A549 (cell line): ENCODE measurements around the gene ZNF799. TPM values are rescaled to one million over a fixed set of nuclear protein-coding genes. Genes with fewer than 3 reads are reported as not detected.

Source experiments
- ATAC-seq, 2 experiments: fragments of 200-7000 bp in 1 of 2; fragments of >200 bp in 1 of 2; cut with Nextera tagmentation in 1 of 2; cut with Tn5 transposase in 1 of 2; 3 replicates each; pipeline versions ENCODE4 v1.8.0 to v1.9.1; 2018 to 2020; ENCODE audit warnings: mild to moderate bottlenecking in 1 of 2, moderate library complexity in 1 of 2
- CTCF ChIA-PET: fragments of 300-600 bp; sonication (Branson Sonifier 250); formaldehyde crosslinking; extraction: SDS; loops from one replicate; lab custom pipeline; 2021; ENCODE audit warnings: antibody characterized with exemption, inconsistent platforms; lab: Yijun Ruan, JAX
- POLR2A ChIA-PET: fragments of 350-600 bp; formaldehyde crosslinking; extraction: SDS; loops from one replicate; lab custom pipeline; 2021; ENCODE audit warnings: antibody characterized with exemption, inconsistent platforms; lab: Yijun Ruan, JAX
- DNase-seq, 2 experiments: peaks; one replicate each; pipeline versions ENCODE4 v3.0.0 to v3.0.0-alpha.2; 2011 to 2016; ENCODE audit warnings: low read depth in 1 of 2, low spot score in 1 of 2
- FAIRE-seq: peaks from 2 replicates; lab custom pipeline; 2011; peaks lifted over from hg19 to GRCh38; lab: Jason Lieb, UNC
- H3K27ac ChIP-seq, 2 experiments: fragments of >200 bp; sonication (Bioruptor Twin); formaldehyde crosslinking; 3 replicates each; pipeline ENCODE4 v1.5.1; 2016 to 2017
- H3K4me1 ChIP-seq: fragments of >200 bp; sonication (Bioruptor Twin); formaldehyde crosslinking; 3 replicates; pipeline ENCODE4 v1.6.1; 2016
- H3K4me2 ChIP-seq: fragments of >200 bp; sonication (Bioruptor Twin); formaldehyde crosslinking; 3 replicates; pipeline ENCODE4 v1.6.1; 2016
- H3K4me3 ChIP-seq: fragments of >200 bp; sonication (Bioruptor Twin); formaldehyde crosslinking; 3 replicates; pipeline ENCODE4 v1.5.1; 2016
- H3K9me3 ChIP-seq: fragments of >200 bp; sonication (Bioruptor Twin); formaldehyde crosslinking; 3 replicates; pipeline ENCODE4 v1.6.1; 2016
- CBX2 ChIP-seq: fragments of 200-600 bp; sonication (generic); IDR thresholded peaks from 2 replicates; pipeline ENCODE4 v1.6.1; 2016; ENCODE audit warnings: low read depth, mild to moderate bottlenecking, borderline replicate concordance
- EHMT2 ChIP-seq: fragments of 200-600 bp; sonication (generic); IDR thresholded peaks from 2 replicates; pipeline ENCODE4 v1.6.1; 2016; ENCODE audit warnings: antibody characterized with exemption, low read depth, mild to moderate bottlenecking, moderate library complexity
- ELK1 ChIP-seq: fragments of 150-350 bp; IDR thresholded peaks from 2 replicates; pipeline ENCODE4 v1.6.1; 2014; ENCODE audit warnings: low read depth, mild to moderate bottlenecking, low read length
- HDAC2 ChIP-seq: fragments of 200-600 bp; sonication (generic); IDR thresholded peaks from 2 replicates; pipeline ENCODE4 v1.6.1; 2016
- HMGXB4 ChIP-seq: fragments of 250-450 bp; sonication (Bioruptor Pico); IDR thresholded peaks from 2 replicates; pipeline ENCODE4 v1.5.0; 2021; ENCODE audit warnings: mild to moderate bottlenecking, moderate library complexity, borderline replicate concordance
- HOXB5 ChIP-seq: fragments of 250-450 bp; sonication (Bioruptor Pico); IDR thresholded peaks from 2 replicates; pipeline ENCODE4 v1.5.0; 2020; ENCODE audit warnings: mild to moderate bottlenecking, moderate library complexity
- MAFK ChIP-seq: fragments of 450-650 bp; IDR thresholded peaks from 2 replicates; pipeline ENCODE4 v1.6.1; 2014; ENCODE audit not compliant: partially characterized antibody
- RNF2 ChIP-seq: fragments of 200-600 bp; sonication (generic); IDR thresholded peaks from 2 replicates; pipeline ENCODE4 v1.6.1; 2016; ENCODE audit warnings: low read depth, mild to moderate bottlenecking, antibody characterized with exemption, moderate library complexity, borderline replicate concordance
- SREBF2 ChIP-seq: fragments of 450-650 bp; IDR thresholded peaks from 2 replicates; pipeline ENCODE4 v1.6.1; 2014; ENCODE audit warnings: mild to moderate bottlenecking, moderate library complexity
- TFCP2L1 ChIP-seq: fragments of 250-450 bp; sonication (Bioruptor Pico); IDR thresholded peaks from 2 replicates; pipeline ENCODE4 v1.5.0; 2021; ENCODE audit warnings: mild to moderate bottlenecking
- ZNF302 ChIP-seq: fragments of 250-450 bp; sonication (Bioruptor Pico); IDR thresholded peaks from 2 replicates; pipeline ENCODE4 v1.9.0; 2021; ENCODE audit warnings: inconsistent platforms, mild to moderate bottlenecking, moderate library complexity
- ZSCAN20 ChIP-seq: fragments of 250-450 bp; sonication (Bioruptor Pico); IDR thresholded peaks from 2 replicates; pipeline ENCODE4 v1.8.0; 2022; ENCODE audit warnings: mild to moderate bottlenecking, moderate library complexity
- WGBS: methylation state at CpG from one replicate; pipeline ENCODE4 v1.1.6; 2017; ENCODE audit errors: missing lambda C conversion rate; 5-methylcytosine and 5-hydroxymethylcytosine counted together
- polyA plus RNA-seq, 4 experiments: library from polyadenylated mRNA; depleted of rRNA in 3 of 4; stranded (reverse); fragments of >200 nt; fragmentation: RNase III in 1 of 4; extraction: RNeasy Plus Mini Kit Qiagen cat#74134 plus additional on column Dnase treatment in 1 of 4; gene quantifications; 2 replicates in 3 of 4; 3 replicates in 1 of 4; pipeline ENCODE4 v1.2.3, GENCODE V29; 2011 to 2017
- small RNA-seq, 6 experiments: library from RNA; depleted of rRNA; stranded (forward); fragments of <200 nt; gene quantifications; one replicate each; pipeline ENCODE3, GENCODE V24; 2012
- TF ChIP-seq, protein P1 (sequence below): IDR thresholded peaks from 2 replicates; pipeline ENCODE4 v1.6.1; 2012; ENCODE audit warnings: low read depth, borderline replicate concordance
- TF ChIP-seq, protein P2 (sequence below): IDR thresholded peaks from 2 replicates; pipeline ENCODE4 v1.6.1; 2012

Gene ZNF799
- polyA plus RNA-seq, 2 of the 4 experiments (the other 2 are of a cell fraction): 1.7 to 2.4 TPM

- peaks cover 10% of the 10 kb centered on the region; the same call in 2 of the 3 replicates for H3K9me3 ChIP-seq
- 7% methylated on average over 1 of the region's 1 CpG for WGBS
- no peak for ATAC-seq
- ChIA-PET CTCF (no interaction called here), POLR2A (no interaction called here)
- no peak for DNase-seq
- no peaks in the 10 kb centered on the region for H3K4me1 ChIP-seq
- no peak overlapping the region for H3K4me2 ChIP-seq
- H3K27ac ChIP-seq: no peak overlapping the region
- H3K4me3 ChIP-seq: no peak overlapping the region
- TF ChIP-seq SREBF2 (no peak), HOXB5 (no peak), TFCP2L1 (CRISPR knock-in tag) (no peak), HMGXB4 (CRISPR knock-in tag) (no peak), ZNF302 (CRISPR knock-in tag) (no peak), EHMT2 (no peak), HDAC2 (no peak), ZSCAN20 (CRISPR knock-in tag) (no peak), RNF2 (no peak), MAFK (no peak), ELK1 (no peak), CBX2 (no peak)
- TF ChIP-seq, protein P1, sequence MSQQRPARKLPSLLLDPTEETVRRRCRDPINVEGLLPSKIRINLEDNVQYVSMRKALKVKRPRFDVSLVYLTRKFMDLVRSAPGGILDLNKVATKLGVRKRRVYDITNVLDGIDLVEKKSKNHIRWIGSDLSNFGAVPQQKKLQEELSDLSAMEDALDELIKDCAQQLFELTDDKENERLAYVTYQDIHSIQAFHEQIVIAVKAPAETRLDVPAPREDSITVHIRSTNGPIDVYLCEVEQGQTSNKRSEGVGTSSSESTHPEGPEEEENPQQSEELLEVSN: no peak
- TF ChIP-seq, protein P2, sequence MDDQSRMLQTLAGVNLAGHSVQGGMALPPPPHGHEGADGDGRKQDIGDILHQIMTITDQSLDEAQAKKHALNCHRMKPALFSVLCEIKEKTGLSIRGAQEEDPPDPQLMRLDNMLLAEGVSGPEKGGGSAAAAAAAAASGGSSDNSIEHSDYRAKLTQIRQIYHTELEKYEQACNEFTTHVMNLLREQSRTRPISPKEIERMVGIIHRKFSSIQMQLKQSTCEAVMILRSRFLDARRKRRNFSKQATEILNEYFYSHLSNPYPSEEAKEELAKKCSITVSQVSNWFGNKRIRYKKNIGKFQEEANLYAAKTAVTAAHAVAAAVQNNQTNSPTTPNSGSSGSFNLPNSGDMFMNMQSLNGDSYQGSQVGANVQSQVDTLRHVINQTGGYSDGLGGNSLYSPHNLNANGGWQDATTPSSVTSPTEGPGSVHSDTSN: no peak
- no peak for FAIRE-seq
These were observed 55.9 kb downstream of the ZNF799 start for GRCh38 chr19:12345197-12345596.

Small RNA genes within 50 kb of the gene (small RNA-seq; reads per million reads assigned to genes)
- 0 reads per million in 6 experiments for gene RPS29P23

Other genes starting within 250 kb of the ZNF799 start
- not detected in 2 replicates for gene ZNF625, start 244.5 kb downstream of the ZNF799 start, polyA plus RNA-seq (2011; rRNA removed)
- not detected in 3 replicates for gene ZNF625, start 244.5 kb downstream of the ZNF799 start, polyA plus RNA-seq (2017; fragmentation: RNase III; extraction: RNeasy Plus Mini Kit Qiagen cat#74134 plus additional on column Dnase treatment)
- 2.2 and 2.3 TPM in 2 replicates for gene ZNF136, start 238.2 kb downstream of the ZNF799 start, polyA plus RNA-seq (2011; rRNA removed)
- gene ZNF136, start 238.2 kb downstream of the ZNF799 start, polyA plus RNA-seq (2017; fragmentation: RNase III; extraction: RNeasy Plus Mini Kit Qiagen cat#74134 plus additional on column Dnase treatment): 1.4 to 1.6 TPM (median 1.5 TPM) in 3 replicates
- gene ZNF44, start 106.4 kb downstream of the ZNF799 start, polyA plus RNA-seq (2011; rRNA removed): 0.65 and 0.74 TPM in 2 replicates
- 0.66 to 0.80 TPM (median 0.76 TPM) in 3 replicates for gene ZNF44, start 106.4 kb downstream of the ZNF799 start, polyA plus RNA-seq (2017; fragmentation: RNase III; extraction: RNeasy Plus Mini Kit Qiagen cat#74134 plus additional on column Dnase treatment)
- gene ZNF563, start 67.6 kb downstream of the ZNF799 start, polyA plus RNA-seq (2011; rRNA removed): not detected in 2 replicates
- not detected in 3 replicates for gene ZNF563, start 67.6 kb downstream of the ZNF799 start, polyA plus RNA-seq (2017; fragmentation: RNase III; extraction: RNeasy Plus Mini Kit Qiagen cat#74134 plus additional on column Dnase treatment)
- gene ZNF442, start 35.6 kb downstream of the ZNF799 start, polyA plus RNA-seq (2011; rRNA removed): not detected in 2 replicates
- gene ZNF442, start 35.6 kb downstream of the ZNF799 start, polyA plus RNA-seq (2017; fragmentation: RNase III; extraction: RNeasy Plus Mini Kit Qiagen cat#74134 plus additional on column Dnase treatment): not detected in 3 replicates
- gene ZNF443, start 39.8 kb upstream of the ZNF799 start, polyA plus RNA-seq (2011; rRNA removed): 1.0 and 1.1 TPM in 2 replicates
- 1.0 to 1.1 TPM (median 1.1 TPM) in 3 replicates for gene ZNF443, start 39.8 kb upstream of the ZNF799 start, polyA plus RNA-seq (2017; fragmentation: RNase III; extraction: RNeasy Plus Mini Kit Qiagen cat#74134 plus additional on column Dnase treatment)
- gene ZNF709, start 83.5 kb upstream of the ZNF799 start, polyA plus RNA-seq (2011; rRNA removed): 0.01 TPM in 1 of 2 replicates, not detected in the other
- gene ZNF709, start 83.5 kb upstream of the ZNF799 start, polyA plus RNA-seq (2017; fragmentation: RNase III; extraction: RNeasy Plus Mini Kit Qiagen cat#74134 plus additional on column Dnase treatment): 0.04 to 0.10 TPM in 2 of 3 replicates, not detected in the other
- 2.5 and 3.0 TPM in 2 replicates for gene ZNF564, start 150.2 kb upstream of the ZNF799 start, polyA plus RNA-seq (2011; rRNA removed)
- 1.6 to 1.9 TPM (median 1.8 TPM) in 3 replicates for gene ZNF564, start 150.2 kb upstream of the ZNF799 start, polyA plus RNA-seq (2017; fragmentation: RNase III; extraction: RNeasy Plus Mini Kit Qiagen cat#74134 plus additional on column Dnase treatment)
- gene ZNF490, start 209.5 kb upstream of the ZNF799 start, polyA plus RNA-seq (2011; rRNA removed): 2.4 and 2.5 TPM in 2 replicates
- gene ZNF490, start 209.5 kb upstream of the ZNF799 start, polyA plus RNA-seq (2017; fragmentation: RNase III; extraction: RNeasy Plus Mini Kit Qiagen cat#74134 plus additional on column Dnase treatment): 0.57 to 0.85 TPM (median 0.79 TPM) in 3 replicates
- gene ZNF791, start 209.6 kb upstream of the ZNF799 start, polyA plus RNA-seq (2011; rRNA removed): 7.1 and 8.0 TPM in 2 replicates
- gene ZNF791, start 209.6 kb upstream of the ZNF799 start, polyA plus RNA-seq (2017; fragmentation: RNase III; extraction: RNeasy Plus Mini Kit Qiagen cat#74134 plus additional on column Dnase treatment): 4.5 to 4.6 TPM (median 4.5 TPM) in 3 replicates